Measurements from ENCODE around the gene DARS2. TPM values are rescaled to one million over a fixed set of nuclear protein-coding genes. Genes with fewer than 3 reads are reported as not detected.

Gene DARS2, protein sequence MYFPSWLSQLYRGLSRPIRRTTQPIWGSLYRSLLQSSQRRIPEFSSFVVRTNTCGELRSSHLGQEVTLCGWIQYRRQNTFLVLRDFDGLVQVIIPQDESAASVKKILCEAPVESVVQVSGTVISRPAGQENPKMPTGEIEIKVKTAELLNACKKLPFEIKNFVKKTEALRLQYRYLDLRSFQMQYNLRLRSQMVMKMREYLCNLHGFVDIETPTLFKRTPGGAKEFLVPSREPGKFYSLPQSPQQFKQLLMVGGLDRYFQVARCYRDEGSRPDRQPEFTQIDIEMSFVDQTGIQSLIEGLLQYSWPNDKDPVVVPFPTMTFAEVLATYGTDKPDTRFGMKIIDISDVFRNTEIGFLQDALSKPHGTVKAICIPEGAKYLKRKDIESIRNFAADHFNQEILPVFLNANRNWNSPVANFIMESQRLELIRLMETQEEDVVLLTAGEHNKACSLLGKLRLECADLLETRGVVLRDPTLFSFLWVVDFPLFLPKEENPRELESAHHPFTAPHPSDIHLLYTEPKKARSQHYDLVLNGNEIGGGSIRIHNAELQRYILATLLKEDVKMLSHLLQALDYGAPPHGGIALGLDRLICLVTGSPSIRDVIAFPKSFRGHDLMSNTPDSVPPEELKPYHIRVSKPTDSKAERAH
- total RNA-seq (2014; rRNA removed; shearing (Covaris generic)): 42.4 and 45.6 TPM in 2 replicates
- total RNA-seq (2022): 70.8 and 74.8 TPM in 2 replicates
- percentile 77 among the genes with signal in this experiment for Bru-seq, nascent RNA
- percentile 78 among the genes with signal in this experiment for BruChase-seq, experiment 1, labeled RNA remaining after a 6-hour chase
- BruChase-seq, experiment 2, labeled RNA remaining after a 2-hour chase: percentile 72 among the genes with signal in this experiment
- long read RNA-seq, transcript DARS2-201 (17 exons, 3,441 nt): major isoform, 158 of 211 reads
- long read RNA-seq, transcript DARS2-204 (16 exons, 3,133 nt): minor isoform, 5 of 211 reads
- long read RNA-seq, transcript DARS2-209 (16 exons, 3,057 nt): minor isoform, 8 of 211 reads
- long read RNA-seq, partial matches to known transcripts: 10 of 211 reads
- long read RNA-seq, other reads (novel, unspliced or antisense): 26 of 211 reads

GRCh38 chr1:173824315-173825081, at the start of gene DARS2, which contains the start of gene CENPL:
DARS2 (plus strand) TSS chr1:173824673; CDS start chr1:173825230, 557 bp downstream.
CENPL (minus strand) TSS chr1:173824883; CDS start chr1:173811299, 13,584 bp downstream.
- Histone ChIP-seq H4K20me1 (ENCODE audit: insufficient read depth, low read length) (peaks cover 8% of the 10 kb centered on the region; the same call in 1 of the 2 replicates), H3K4me1 (ENCODE audit: insufficient read depth, low read length, poor library complexity, severe bottlenecking) (peaks cover 56% of the 10 kb centered on the region), H3K9me2 (ENCODE audit: insufficient read depth, low read length) (no peaks in the 10 kb centered on the region), H3K9me3 (ENCODE audit: low read length) (no peaks in the 10 kb centered on the region), H3K4me2 (ENCODE audit: low read length) (peak within 1 kb of the TSS; percentile 87), H2AFZ (ENCODE audit: low read length) (peak within 1 kb of the TSS; percentile 74), H3K36me3 (ENCODE audit: insufficient read depth, low read length) (peaks cover 53% of the 10 kb centered on the region), H3K27ac (ENCODE audit: low read depth, low read length, poor library complexity, severe bottlenecking) (peak within 1 kb of the TSS; percentile 93), H3K4me3 (ENCODE audit: low read depth, low read length, poor library complexity, severe bottlenecking) (peak within 1 kb of the TSS; percentile 97), H3K79me2 (ENCODE audit: insufficient read depth, low read depth, low read length) (peaks cover 83% of the 10 kb centered on the region)
- CTCF ChIA-PET (ENCODE audit: unreplicated experiment): interaction anchor here (0.5 kb wide), 1 partner anchor 77 kb away, joined by 3 read pairs; no protein-coding TSS in a partner anchor
- POLR2A ChIA-PET: interaction anchor here (0.6 to 2.1 kb wide), 13 partner anchors 9 to 408 kb away, joined by 3 to 11 read pairs (median 4); partner anchors contain the start of genes GAS5 and ZBTB37
- intact Hi-C loops (cut with micrococcal nuclease; ENCODE audit: unreplicated experiment): loop anchor here (1.0 to 10.0 kb wide), 7 partner anchors 44 to 1080 kb away; partner anchors contain the start of genes KLHL20 and ZBTB37
- BruUV-seq (replicated peaks): TSS peak; percentile 93
- peak; percentile 98 for DNase-seq (ENCODE audit: low spot score)
- TF ChIP-seq CTCF (conservative IDR thresholded peaks at IDR 0.05; ENCODE audit: low read length) (no peak), EZH2phosphoT487 (IDR thresholded peaks at IDR 0.05; ENCODE audit: borderline replicate concordance, low read depth, low read length) (no peak)

- CTCF ChIA-PET (ENCODE audit: unreplicated experiment): no interaction called here
- POLR2A ChIA-PET: no interaction called here
- no peaks in the 10 kb centered on the region for H4K20me1 ChIP-seq (ENCODE audit: insufficient read depth, low read length)
- no peak overlapping the region for H2AFZ ChIP-seq (ENCODE audit: low read length)
- intact Hi-C loops (cut with micrococcal nuclease; ENCODE audit: unreplicated experiment): no loop called here
- no peaks in the 10 kb centered on the region for H3K9me3 ChIP-seq (ENCODE audit: low read length)
- no peaks in the 10 kb centered on the region for H3K4me1 ChIP-seq (ENCODE audit: insufficient read depth, low read length, poor library complexity, severe bottlenecking)
- H3K36me3 ChIP-seq (ENCODE audit: insufficient read depth, low read length): peaks cover 61% of the 10 kb centered on the region
- no peaks in the 10 kb centered on the region for H3K79me2 ChIP-seq (ENCODE audit: insufficient read depth, low read depth, low read length)
- H3K9me2 ChIP-seq (ENCODE audit: insufficient read depth, low read length): no peaks in the 10 kb centered on the region
- H3K4me2 ChIP-seq (ENCODE audit: low read length): no peak overlapping the region
- no TSS peak for BruUV-seq (replicated peaks)
- H3K27ac ChIP-seq (ENCODE audit: low read depth, low read length, poor library complexity, severe bottlenecking): no peak overlapping the region
- no peak for DNase-seq (ENCODE audit: low spot score)
- no peak overlapping the region for H3K4me3 ChIP-seq (ENCODE audit: low read depth, low read length, poor library complexity, severe bottlenecking)
- TF ChIP-seq EZH2phosphoT487 (IDR thresholded peaks at IDR 0.05; ENCODE audit: borderline replicate concordance, low read depth, low read length) (no peak), CTCF (conservative IDR thresholded peaks at IDR 0.05; ENCODE audit: low read length) (no peak)
Observed at GRCh38 chr1:173775578-173776226, 48.8 kb upstream of the DARS2 start.
